Measurements from ENCODE around the gene CHID1. TPM values are rescaled to one million over a fixed set of nuclear protein-coding genes. Genes with fewer than 3 reads are reported as not detected.

The CHID1 gene
- total and polyA plus RNA-seq, 2 donors (not counting 1 experiment from before 2014, with no cell fraction given): 31.0 to 68.1 TPM

DNA sequence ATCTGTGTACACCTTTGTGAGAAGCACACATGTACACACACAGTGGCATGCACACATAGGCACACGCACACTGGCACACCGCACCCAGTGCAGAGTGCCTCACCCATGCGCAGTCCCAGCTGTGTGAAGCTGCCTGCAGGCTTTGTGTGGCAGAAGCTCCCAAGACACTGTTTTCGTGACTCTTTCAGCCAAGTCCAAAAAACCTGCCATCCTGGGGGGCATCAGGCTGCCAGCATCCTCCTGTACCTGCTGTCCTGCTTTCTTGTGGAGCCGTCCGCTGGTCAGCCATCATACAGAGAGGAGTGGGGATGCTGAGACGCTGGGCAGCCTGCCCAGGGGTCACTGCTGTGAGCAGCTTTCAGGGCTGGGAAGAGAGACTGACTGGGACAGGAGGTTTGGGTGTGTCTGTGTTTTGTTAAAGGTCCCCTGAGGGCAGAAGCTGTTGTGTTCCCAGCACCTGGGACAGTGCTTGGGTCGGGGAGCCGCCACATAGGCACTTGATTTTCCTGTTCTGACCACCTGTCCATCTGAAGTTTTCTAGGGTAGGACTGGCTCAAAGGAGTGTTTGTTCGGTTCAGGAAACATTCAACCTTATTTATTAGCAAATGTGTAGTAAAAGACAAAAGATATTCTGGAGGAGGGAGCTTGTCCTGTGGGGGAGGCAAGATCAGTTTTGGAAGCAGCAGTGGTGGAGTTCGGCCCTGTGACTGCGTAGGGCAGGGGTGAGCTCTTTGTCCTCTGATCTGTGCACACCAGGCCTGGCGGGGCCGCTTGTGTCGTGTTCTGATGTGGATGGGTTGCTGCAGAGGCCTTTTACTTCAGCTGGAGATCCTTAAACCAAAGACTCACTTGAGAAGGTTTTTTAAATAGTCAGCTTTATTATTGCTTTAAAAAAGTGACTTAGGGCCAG, 44.8 kb upstream of the CHID1 start:
- H3K9me3 Mint-ChIP-seq (ENCODE audit: insufficient read depth): no peaks in the 10 kb centered on the region
- H3K4me3 Mint-ChIP-seq: no peak overlapping the region
- DNase-seq (no peak), ATAC-seq (ENCODE audit: low read depth) (no peak)
- ChIA-PET POLR2A (interaction anchor here (0.5 kb wide), 1 partner anchor 19 kb away, joined by 8 read pairs; no protein-coding TSS in a partner anchor), CTCF (no interaction called here)
- Histone ChIP-seq H4K20me1 (ENCODE audit: control insufficient read depth, insufficient read depth, low read length, poor library complexity, severe bottlenecking) (peaks cover 46% of the 10 kb centered on the region), H3K4me3 (ENCODE audit: control extremely low read depth in 1 of 5, extremely low read depth in 1 of 5, insufficient read depth in 1 of 5, low read depth in 2 of 5, low read length in 4 of 5) (no peak overlapping the region), H3K9ac (ENCODE audit: low read length) (peak overlapping the region; percentile 14), H3K4me1 (ENCODE audit: control insufficient read depth in 2 of 2, insufficient read depth in 2 of 2, low read length in 2 of 2) (peaks cover 18% of the 10 kb centered on the region in 2 donors), H2AFZ (ENCODE audit: insufficient read depth, low read depth, low read length, poor library complexity, severe bottlenecking) (no peak overlapping the region), H3K79me2 (ENCODE audit: control insufficient read depth, insufficient read depth, low read length) (peaks cover 48% of the 10 kb centered on the region), H3K27ac (ENCODE audit: low read length in 2 of 2) (peak overlapping the region in 1 of 2 donors; percentile 69), H3K4me2 (replicated peaks; ENCODE audit: low read depth, low read length, poor library complexity, severe bottlenecking) (peak overlapping the region; percentile 33), H3K27me3 (replicated peaks in 1 of 4; ENCODE audit: control extremely low read depth in 1 of 4, control insufficient read depth in 3 of 4, insufficient read depth in 4 of 4, low read length in 3 of 4) (no peaks in the 10 kb centered on the region), H3K36me3 (replicated peaks in 1 of 2; ENCODE audit: control extremely low read depth in 1 of 2, control insufficient read depth in 1 of 2, extremely low read depth in 1 of 2, insufficient read depth in 2 of 2, low read length in 1 of 2) (peaks cover 0 to 15% of the 10 kb centered on the region in 2 experiments), H3K9me3 (ENCODE audit: control extremely low read depth in 1 of 3, control insufficient read depth in 2 of 3, insufficient read depth in 1 of 3, low read length in 2 of 3) (no peaks in the 10 kb centered on the region)
- peak overlapping the region; percentile 21 for H3K27ac Mint-ChIP-seq
- H3K4me1 Mint-ChIP-seq: peaks cover 31% of the 10 kb centered on the region
- TF ChIP-seq, protein P1, sequence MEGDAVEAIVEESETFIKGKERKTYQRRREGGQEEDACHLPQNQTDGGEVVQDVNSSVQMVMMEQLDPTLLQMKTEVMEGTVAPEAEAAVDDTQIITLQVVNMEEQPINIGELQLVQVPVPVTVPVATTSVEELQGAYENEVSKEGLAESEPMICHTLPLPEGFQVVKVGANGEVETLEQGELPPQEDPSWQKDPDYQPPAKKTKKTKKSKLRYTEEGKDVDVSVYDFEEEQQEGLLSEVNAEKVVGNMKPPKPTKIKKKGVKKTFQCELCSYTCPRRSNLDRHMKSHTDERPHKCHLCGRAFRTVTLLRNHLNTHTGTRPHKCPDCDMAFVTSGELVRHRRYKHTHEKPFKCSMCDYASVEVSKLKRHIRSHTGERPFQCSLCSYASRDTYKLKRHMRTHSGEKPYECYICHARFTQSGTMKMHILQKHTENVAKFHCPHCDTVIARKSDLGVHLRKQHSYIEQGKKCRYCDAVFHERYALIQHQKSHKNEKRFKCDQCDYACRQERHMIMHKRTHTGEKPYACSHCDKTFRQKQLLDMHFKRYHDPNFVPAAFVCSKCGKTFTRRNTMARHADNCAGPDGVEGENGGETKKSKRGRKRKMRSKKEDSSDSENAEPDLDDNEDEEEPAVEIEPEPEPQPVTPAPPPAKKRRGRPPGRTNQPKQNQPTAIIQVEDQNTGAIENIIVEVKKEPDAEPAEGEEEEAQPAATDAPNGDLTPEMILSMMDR (IDR thresholded peaks at IDR 0.05): no peak
- no peak for TF ChIP-seq EZH2 (IDR thresholded peaks at IDR 0.05; ENCODE audit: borderline replicate concordance, insufficient read depth, low read depth, low read length, poor library complexity, severe bottlenecking)
- H3K27me3 Mint-ChIP-seq: no peaks in the 10 kb centered on the region
- intact Hi-C loops (cut with micrococcal nuclease): no loop called here
- 92% methylated on average over 9 of the region's 15 CpGs for WGBS (ENCODE audit: insufficient coverage)
